A673 (cell line): ENCODE measurements around the gene SYTL5. TPM values are rescaled to one million over a fixed set of nuclear protein-coding genes. Genes with fewer than 3 reads are reported as not detected.

Experiments
- BruUV-seq: library from RNA; stranded (reverse); fragments of 400-500 nt; replicated peaks from 2 replicates; lab custom pipeline; 2021; lab: Mats Ljungman, UMichigan
- CTCF ChIA-PET: fragments of 300-600 bp; sonication (Branson Sonifier 250); formaldehyde crosslinking; loops from one replicate; lab custom pipeline; 2022; ENCODE audit warnings: antibody characterized with exemption; lab: Charles Lee
- POLR2A ChIA-PET: fragments of 300-600 bp; sonication (Branson Sonifier 250); formaldehyde crosslinking; loops from one replicate; lab custom pipeline; 2022; ENCODE audit warnings: antibody characterized with exemption; ENCODE audit not compliant: low non-redundant PET; lab: Charles Lee
- DNase-seq: peaks from one replicate; pipeline ENCODE4 v3.0.0-alpha.2; 2015; ENCODE audit warnings: low spot score
- H3K27ac ChIP-seq: fragments of 200-600 bp; sonication (generic); 2 replicates; pipeline ENCODE4 v1.5.1; 2016; ENCODE audit warnings: mixed run types, low read depth, mild to moderate bottlenecking, mixed read lengths, antibody characterized with exemption, low read length; ENCODE audit not compliant: poor library complexity, severe bottlenecking
- H3K27me3 ChIP-seq: fragments of 200-600 bp; sonication (generic); replicated peaks from 2 replicates; pipeline ENCODE4 v1.6.1; 2017; ENCODE audit warnings: mixed run types, low read depth, mild to moderate bottlenecking, mixed read lengths, antibody characterized with exemption, low read length; ENCODE audit not compliant: insufficient read depth, poor library complexity
- H3K36me3 ChIP-seq: fragments of 200-600 bp; sonication (generic); 2 replicates; pipeline ENCODE4 v1.6.1; 2016; ENCODE audit warnings: mixed run types, mild to moderate bottlenecking, mixed read lengths, antibody characterized with exemption, low read length; ENCODE audit not compliant: insufficient read depth, poor library complexity, severe bottlenecking
- H3K4me1 ChIP-seq: fragments of 200-600 bp; sonication (generic); 2 replicates; pipeline ENCODE4 v1.6.1; 2017; ENCODE audit warnings: mixed run types, mild to moderate bottlenecking, mixed read lengths, antibody characterized with exemption, low read length; ENCODE audit not compliant: insufficient read depth, poor library complexity, severe bottlenecking
- H3K4me3 ChIP-seq: fragments of 200-600 bp; sonication (generic); 2 replicates; pipeline ENCODE4 v1.5.1; 2016; ENCODE audit warnings: low read depth, mixed run types, mild to moderate bottlenecking, mixed read lengths, low read length; ENCODE audit not compliant: poor library complexity, severe bottlenecking
- H3K9me3 ChIP-seq: fragments of 200-600 bp; sonication (generic); 2 replicates; pipeline ENCODE4 v1.6.1; 2016; ENCODE audit warnings: mixed run types, low read depth, mild to moderate bottlenecking, mixed read lengths, antibody characterized with exemption, low read length; ENCODE audit not compliant: poor library complexity, severe bottlenecking
- CTCF ChIP-seq: fragments of 300-800, 200-600 bp; sonication (generic); conservative IDR thresholded peaks from 2 replicates; pipeline ENCODE4 v1.5.1; 2017; ENCODE audit warnings: low read depth, mild to moderate bottlenecking, antibody characterized with exemption, low read length, moderate library complexity, mixed read lengths
- EZH2 ChIP-seq: fragments of 200-600 bp; sonication (generic); IDR thresholded peaks from 2 replicates; pipeline ENCODE4 v1.6.1; 2017; ENCODE audit warnings: borderline replicate concordance, low read depth, mild to moderate bottlenecking, mixed read lengths, antibody characterized with exemption, low read length; ENCODE audit not compliant: poor library complexity, severe bottlenecking
- intact Hi-C: fragments of 100-400 bp; cut with micrococcal nuclease; formaldehyde crosslinking; loops from one replicate; pipeline ENCODE4 v1.10.0; 2022; ENCODE audit not compliant: unreplicated experiment
- total RNA-seq: library from RNA; stranded (reverse); gene quantifications from 2 replicates; pipeline ENCODE4 v1.2.3, GENCODE V29; 2021

SYTL5 gene
- total RNA-seq, 1 experiment from 2014 or later = 17.9 TPM

DNA sequence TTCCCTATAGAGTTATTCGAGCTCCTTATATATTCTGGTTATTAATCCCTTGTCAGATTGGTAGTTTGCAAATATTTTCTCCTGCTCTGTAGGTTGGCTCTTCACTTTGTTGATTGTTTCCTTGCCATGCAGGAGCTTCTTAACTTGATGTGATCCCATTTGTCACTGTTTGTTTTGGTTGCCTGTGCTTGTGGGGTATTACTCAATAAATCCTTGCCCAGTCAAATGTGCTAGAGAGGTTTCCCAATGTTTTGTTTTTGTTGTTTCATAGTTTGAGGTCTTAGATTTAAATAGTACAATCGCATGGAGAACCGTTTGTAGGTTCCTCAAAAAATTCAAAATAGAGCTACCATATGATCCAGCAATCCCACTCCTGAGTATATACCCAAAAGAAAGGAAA lies 2.3 kb upstream of the SYTL5 start:
- no peaks in the 10 kb centered on the region for H3K9me3 ChIP-seq
- intact Hi-C loops = no loop called here
- ChIA-PET POLR2A (no interaction called here), CTCF (no interaction called here)
- H3K4me3 ChIP-seq = no peak overlapping the region
- H3K4me1 ChIP-seq = no peaks in the 10 kb centered on the region
- H3K27me3 ChIP-seq = no peaks in the 10 kb centered on the region
- no peak for TF ChIP-seq CTCF
- H3K36me3 ChIP-seq = no peaks in the 10 kb centered on the region
- no peak overlapping the region for H3K27ac ChIP-seq
- no peak for DNase-seq
- no TSS peak for BruUV-seq

- Histone ChIP-seq H3K9me3 (no peaks in the 10 kb centered on the region), H3K4me1 (no peaks in the 10 kb centered on the region), H3K36me3 (no peaks in the 10 kb centered on the region), H3K4me3 (no peak overlapping the region), H3K27me3 (no peaks in the 10 kb centered on the region), H3K27ac (no peak overlapping the region)
- intact Hi-C loops = no loop called here
- no peak for TF ChIP-seq EZH2
- TF ChIP-seq CTCF = no peak
- no peak for DNase-seq
- no TSS peak for BruUV-seq
- ChIA-PET POLR2A (no interaction called here), CTCF (no interaction called here)
Measured at GRCh38 chrX:38006778-38007177, 425 bp downstream of the SYTL5 start.

DNA sequence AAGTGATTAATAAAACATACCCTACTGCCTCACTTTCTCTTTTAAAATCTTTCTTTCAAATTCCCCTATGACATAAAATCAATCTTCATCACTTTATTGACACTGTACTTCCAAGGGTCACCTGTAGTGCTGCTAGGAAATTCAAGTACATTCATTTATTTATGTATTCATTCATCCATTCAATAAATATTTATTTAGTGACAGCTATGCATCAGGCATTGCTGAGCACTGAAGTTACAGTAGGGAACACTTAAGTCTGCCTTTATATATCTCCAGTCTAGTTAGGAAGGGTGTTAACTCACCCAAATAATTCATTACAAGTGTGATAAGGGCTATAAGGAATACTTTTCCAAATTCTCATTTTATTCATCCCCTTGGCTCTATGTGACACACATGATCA lies 2.3 kb downstream of the SYTL5 start:
- H3K36me3 ChIP-seq = no peaks in the 10 kb centered on the region
- intact Hi-C loops = no loop called here
- no peak overlapping the region for H3K4me3 ChIP-seq
- ChIA-PET POLR2A (no interaction called here), CTCF (no interaction called here)
- H3K4me1 ChIP-seq = no peaks in the 10 kb centered on the region
- no peak overlapping the region for H3K27ac ChIP-seq
- H3K9me3 ChIP-seq = no peaks in the 10 kb centered on the region
- H3K27me3 ChIP-seq = no peaks in the 10 kb centered on the region
- TF ChIP-seq EZH2 (no peak), CTCF (no peak)
- DNase-seq = no peak
- BruUV-seq = no TSS peak
